ENCODE data around the gene PCNX2. TPM values are rescaled to one million over a fixed set of nuclear protein-coding genes. Genes with fewer than 3 reads are reported as not detected.

The PCNX2 gene
- total and polyA plus RNA-seq, 2 donors (not counting 1 experiment from before 2014, with no cell fraction given) = 17.6 to 34.7 TPM

DNA sequence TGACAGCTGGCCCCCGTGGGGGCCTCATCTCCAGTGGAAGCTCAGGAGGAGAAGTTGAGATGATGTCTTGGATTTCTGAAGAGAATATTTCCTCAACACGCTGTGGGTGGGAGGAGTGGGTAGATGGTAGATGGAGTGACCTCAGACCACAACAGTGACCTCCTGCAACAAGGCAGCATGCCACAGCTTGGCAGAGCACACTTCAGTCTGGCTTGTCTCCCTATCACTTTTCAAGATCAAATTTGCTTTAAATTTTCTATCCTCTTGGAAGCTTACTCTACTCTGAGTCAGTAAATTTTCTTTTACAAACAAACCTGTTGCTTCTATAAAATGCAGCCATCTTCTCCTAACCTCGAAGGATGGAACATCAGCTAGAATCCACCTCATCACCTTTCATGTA, 285.4 kb downstream of the PCNX2 start:
- H3K4me2 ChIP-seq (replicated peaks; ENCODE audit: low read depth, low read length, poor library complexity, severe bottlenecking) = no peak overlapping the region
- ChIA-PET POLR2A (no interaction called here), CTCF (no interaction called here)
- H3K4me3 ChIP-seq (ENCODE audit: control extremely low read depth in 1 of 5, extremely low read depth in 1 of 5, insufficient read depth in 1 of 5, low read depth in 2 of 5, low read length in 4 of 5) = no peak overlapping the region
- no peak overlapping the region for H3K27ac ChIP-seq (ENCODE audit: low read length in 2 of 2)
- TF ChIP-seq, protein P1, sequence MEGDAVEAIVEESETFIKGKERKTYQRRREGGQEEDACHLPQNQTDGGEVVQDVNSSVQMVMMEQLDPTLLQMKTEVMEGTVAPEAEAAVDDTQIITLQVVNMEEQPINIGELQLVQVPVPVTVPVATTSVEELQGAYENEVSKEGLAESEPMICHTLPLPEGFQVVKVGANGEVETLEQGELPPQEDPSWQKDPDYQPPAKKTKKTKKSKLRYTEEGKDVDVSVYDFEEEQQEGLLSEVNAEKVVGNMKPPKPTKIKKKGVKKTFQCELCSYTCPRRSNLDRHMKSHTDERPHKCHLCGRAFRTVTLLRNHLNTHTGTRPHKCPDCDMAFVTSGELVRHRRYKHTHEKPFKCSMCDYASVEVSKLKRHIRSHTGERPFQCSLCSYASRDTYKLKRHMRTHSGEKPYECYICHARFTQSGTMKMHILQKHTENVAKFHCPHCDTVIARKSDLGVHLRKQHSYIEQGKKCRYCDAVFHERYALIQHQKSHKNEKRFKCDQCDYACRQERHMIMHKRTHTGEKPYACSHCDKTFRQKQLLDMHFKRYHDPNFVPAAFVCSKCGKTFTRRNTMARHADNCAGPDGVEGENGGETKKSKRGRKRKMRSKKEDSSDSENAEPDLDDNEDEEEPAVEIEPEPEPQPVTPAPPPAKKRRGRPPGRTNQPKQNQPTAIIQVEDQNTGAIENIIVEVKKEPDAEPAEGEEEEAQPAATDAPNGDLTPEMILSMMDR (IDR thresholded peaks at IDR 0.05) = no peak
- no peak for TF ChIP-seq EZH2 (IDR thresholded peaks at IDR 0.05; ENCODE audit: borderline replicate concordance, insufficient read depth, low read depth, low read length, poor library complexity, severe bottlenecking)
- no peaks in the 10 kb centered on the region for H3K4me1 ChIP-seq (ENCODE audit: control insufficient read depth in 2 of 2, insufficient read depth in 2 of 2, low read length in 2 of 2)
- no peak overlapping the region for H2AFZ ChIP-seq (ENCODE audit: insufficient read depth, low read depth, low read length, poor library complexity, severe bottlenecking)
- no peaks in the 10 kb centered on the region for H4K20me1 ChIP-seq (ENCODE audit: control insufficient read depth, insufficient read depth, low read length, poor library complexity, severe bottlenecking)
- Mint-ChIP-seq H3K4me1 (no peaks in the 10 kb centered on the region), H3K9me3 (ENCODE audit: insufficient read depth) (no peaks in the 10 kb centered on the region), H3K4me3 (no peak overlapping the region), H3K27me3 (no peaks in the 10 kb centered on the region), H3K27ac (no peak overlapping the region)
- no peak overlapping the region for H3K9ac ChIP-seq (ENCODE audit: low read length)
- DNase-seq (no peak), ATAC-seq (ENCODE audit: low read depth) (no peak)
- H3K36me3 ChIP-seq (replicated peaks in 1 of 2; ENCODE audit: control extremely low read depth in 1 of 2, control insufficient read depth in 1 of 2, extremely low read depth in 1 of 2, insufficient read depth in 2 of 2, low read length in 1 of 2) = peaks cover 0 to 2% of the 10 kb centered on the region in 2 experiments
- no peaks in the 10 kb centered on the region for H3K27me3 ChIP-seq (replicated peaks in 1 of 4; ENCODE audit: control extremely low read depth in 1 of 4, control insufficient read depth in 3 of 4, insufficient read depth in 4 of 4, low read length in 3 of 4)
- WGBS (ENCODE audit: insufficient coverage) = 93% methylated on average over 1 of the region's 3 CpGs
- H3K9me3 ChIP-seq (ENCODE audit: control extremely low read depth in 1 of 3, control insufficient read depth in 2 of 3, insufficient read depth in 1 of 3, low read length in 2 of 3) = no peaks in the 10 kb centered on the region
- no peaks in the 10 kb centered on the region for H3K79me2 ChIP-seq (ENCODE audit: control insufficient read depth, insufficient read depth, low read length)
- intact Hi-C loops (cut with micrococcal nuclease) = no loop called here

DNA sequence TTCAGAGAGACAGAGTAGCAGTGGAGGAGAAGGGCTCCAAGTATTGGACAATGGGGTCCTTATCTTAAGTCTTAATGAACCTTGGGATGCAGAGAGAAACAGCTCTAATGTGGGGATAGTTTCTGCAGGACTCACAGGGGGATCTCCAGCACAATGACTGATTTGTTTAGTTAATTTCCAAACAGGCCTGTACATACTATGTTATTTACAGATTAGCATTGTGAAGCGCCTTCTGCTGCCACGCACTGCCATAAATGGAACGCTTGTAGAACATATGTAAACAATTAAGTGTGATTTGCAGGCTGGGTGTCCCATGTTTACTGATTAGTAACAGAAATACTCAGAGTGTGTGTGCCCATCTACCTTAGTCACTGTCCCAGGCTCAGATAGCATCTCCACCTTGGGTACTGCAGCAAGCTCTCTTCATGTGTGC, 289.0 kb downstream of the PCNX2 start:
- Mint-ChIP-seq H3K4me3 (no peak overlapping the region), H3K4me1 (no peaks in the 10 kb centered on the region), H3K9me3 (ENCODE audit: insufficient read depth) (no peaks in the 10 kb centered on the region), H3K27ac (no peak overlapping the region), H3K27me3 (no peaks in the 10 kb centered on the region)
- ChIA-PET CTCF (no interaction called here), POLR2A (no interaction called here)
- TF ChIP-seq, protein P1 (IDR thresholded peaks at IDR 0.05) = no peak
- TF ChIP-seq EZH2 (IDR thresholded peaks at IDR 0.05; ENCODE audit: borderline replicate concordance, insufficient read depth, low read depth, low read length, poor library complexity, severe bottlenecking) = no peak
- Histone ChIP-seq H3K4me3 (ENCODE audit: control extremely low read depth in 1 of 5, extremely low read depth in 1 of 5, insufficient read depth in 1 of 5, low read depth in 2 of 5, low read length in 4 of 5) (no peak overlapping the region), H3K9ac (ENCODE audit: low read length) (no peak overlapping the region), H3K4me1 (ENCODE audit: control insufficient read depth in 2 of 2, insufficient read depth in 2 of 2, low read length in 2 of 2) (no peaks in the 10 kb centered on the region), H3K27me3 (replicated peaks in 1 of 4; ENCODE audit: control extremely low read depth in 1 of 4, control insufficient read depth in 3 of 4, insufficient read depth in 4 of 4, low read length in 3 of 4) (no peaks in the 10 kb centered on the region), H4K20me1 (ENCODE audit: control insufficient read depth, insufficient read depth, low read length, poor library complexity, severe bottlenecking) (no peaks in the 10 kb centered on the region), H3K4me2 (replicated peaks; ENCODE audit: low read depth, low read length, poor library complexity, severe bottlenecking) (no peak overlapping the region), H3K36me3 (replicated peaks in 1 of 2; ENCODE audit: control extremely low read depth in 1 of 2, control insufficient read depth in 1 of 2, extremely low read depth in 1 of 2, insufficient read depth in 2 of 2, low read length in 1 of 2) (no peaks in the 10 kb centered on the region), H3K79me2 (ENCODE audit: control insufficient read depth, insufficient read depth, low read length) (no peaks in the 10 kb centered on the region), H2AFZ (ENCODE audit: insufficient read depth, low read depth, low read length, poor library complexity, severe bottlenecking) (no peak overlapping the region), H3K27ac (ENCODE audit: low read length in 2 of 2) (no peak overlapping the region), H3K9me3 (ENCODE audit: control extremely low read depth in 1 of 3, control insufficient read depth in 2 of 3, insufficient read depth in 1 of 3, low read length in 2 of 3) (no peaks in the 10 kb centered on the region)
- DNase-seq (no peak), ATAC-seq (ENCODE audit: low read depth) (no peak)
- no CpG with 5 or more reads among the region's 3 CpGs for WGBS (ENCODE audit: insufficient coverage)
- intact Hi-C loops (cut with micrococcal nuclease) = no loop called here

All from B cell (primary cell).